ENCODE measurements around the gene BCAS3.

- TF ChIP-seq POLR2AphosphoS5 (IDR thresholded peaks at IDR 0.05; ENCODE audit: low read depth, low read length) (no peak), POLR2A (IDR thresholded peaks at IDR 0.05; ENCODE audit: low read depth, low read length) (no peak), PAX5 (IDR thresholded peaks at IDR 0.05; ENCODE audit: insufficient read depth, low read length, severe bottlenecking) (no peak), SPI1 (IDR thresholded peaks at IDR 0.05; ENCODE audit: low read depth, low read length) (no peak), TAF1 (IDR thresholded peaks at IDR 0.05; ENCODE audit: low read depth, low read length) (no peak)
Measured at GRCh38 chr17:60904582-60904981, 226.9 kb downstream of the BCAS3 start.
